Ishikawa (cell line): ENCODE measurements around the gene CDIP1.

Experiments
- CEBPB ChIP-seq: IDR thresholded peaks from 2 replicates; pipeline ENCODE4 v1.6.1; 2012
- CREB1 ChIP-seq: IDR thresholded peaks from 2 replicates; pipeline ENCODE4 v1.6.1; 2012; ENCODE audit warnings: low read depth
- EGR1 ChIP-seq: IDR thresholded peaks from 2 replicates; pipeline ENCODE4 v1.6.1; 2012
- NFIC ChIP-seq: IDR thresholded peaks from 2 replicates; pipeline ENCODE4 v1.6.1; 2012
- RAD21 ChIP-seq: IDR thresholded peaks from 2 replicates; pipeline ENCODE4 v1.6.1; 2012; ENCODE audit warnings: low read depth
- TAF1 ChIP-seq: IDR thresholded peaks from 2 replicates; pipeline ENCODE4 v1.6.1; 2012; ENCODE audit warnings: low read depth, mild to moderate bottlenecking
- TCF12 ChIP-seq: IDR thresholded peaks from 2 replicates; pipeline ENCODE4 v1.6.1; 2012; ENCODE audit warnings: low read depth
- TEAD4 ChIP-seq: IDR thresholded peaks from 2 replicates; pipeline ENCODE4 v1.6.1; 2012
- YY1 ChIP-seq: IDR thresholded peaks from 2 replicates; pipeline ENCODE4 v1.6.1; 2012; ENCODE audit warnings: low read depth
- ZBTB7A ChIP-seq: IDR thresholded peaks from 2 replicates; pipeline ENCODE4 v1.6.1; 2012; ENCODE audit warnings: low read depth
- TF ChIP-seq, protein P1 (sequence below): IDR thresholded peaks from 2 replicates; pipeline ENCODE4 v1.6.1; 2012
- TF ChIP-seq, protein P2 (sequence below): IDR thresholded peaks from 2 replicates; pipeline ENCODE4 v1.6.1; 2012; ENCODE audit warnings: low read depth, mild to moderate bottlenecking
- TF ChIP-seq, protein P3 (sequence below): IDR thresholded peaks from 2 replicates; pipeline ENCODE4 v1.6.1; 2012

DNA sequence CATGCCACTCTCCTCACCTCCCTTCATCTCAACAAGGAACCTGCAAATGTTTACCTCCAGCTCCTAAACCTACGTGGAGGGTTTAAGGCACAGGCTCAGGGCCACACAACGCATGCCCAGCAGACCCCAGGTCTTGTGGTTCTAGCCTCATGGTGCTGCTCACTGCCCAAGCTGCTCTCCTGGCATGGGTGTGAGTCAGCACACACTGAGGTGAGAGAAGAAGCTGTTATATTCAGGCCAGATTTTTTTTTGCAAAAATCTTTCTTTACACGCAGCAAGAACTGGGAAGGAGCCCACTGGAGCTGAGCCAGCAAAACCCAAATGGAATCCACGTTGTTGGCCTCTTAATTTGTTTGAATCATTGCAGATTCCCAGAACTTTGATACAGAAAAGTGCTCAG is 12.0 kb upstream of the CDIP1 start:
- TF ChIP-seq, protein P1, sequence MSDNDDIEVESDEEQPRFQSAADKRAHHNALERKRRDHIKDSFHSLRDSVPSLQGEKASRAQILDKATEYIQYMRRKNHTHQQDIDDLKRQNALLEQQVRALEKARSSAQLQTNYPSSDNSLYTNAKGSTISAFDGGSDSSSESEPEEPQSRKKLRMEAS = no peak
- TF ChIP-seq NFIC = no peak
- TF ChIP-seq YY1 = no peak
- TF ChIP-seq RAD21 = no peak
- TF ChIP-seq EGR1 = no peak
- TF ChIP-seq CREB1 = no peak
- no peak for TF ChIP-seq CEBPB
- TF ChIP-seq TEAD4 = no peak
- no peak for TF ChIP-seq ZBTB7A
- TF ChIP-seq, protein P2, sequence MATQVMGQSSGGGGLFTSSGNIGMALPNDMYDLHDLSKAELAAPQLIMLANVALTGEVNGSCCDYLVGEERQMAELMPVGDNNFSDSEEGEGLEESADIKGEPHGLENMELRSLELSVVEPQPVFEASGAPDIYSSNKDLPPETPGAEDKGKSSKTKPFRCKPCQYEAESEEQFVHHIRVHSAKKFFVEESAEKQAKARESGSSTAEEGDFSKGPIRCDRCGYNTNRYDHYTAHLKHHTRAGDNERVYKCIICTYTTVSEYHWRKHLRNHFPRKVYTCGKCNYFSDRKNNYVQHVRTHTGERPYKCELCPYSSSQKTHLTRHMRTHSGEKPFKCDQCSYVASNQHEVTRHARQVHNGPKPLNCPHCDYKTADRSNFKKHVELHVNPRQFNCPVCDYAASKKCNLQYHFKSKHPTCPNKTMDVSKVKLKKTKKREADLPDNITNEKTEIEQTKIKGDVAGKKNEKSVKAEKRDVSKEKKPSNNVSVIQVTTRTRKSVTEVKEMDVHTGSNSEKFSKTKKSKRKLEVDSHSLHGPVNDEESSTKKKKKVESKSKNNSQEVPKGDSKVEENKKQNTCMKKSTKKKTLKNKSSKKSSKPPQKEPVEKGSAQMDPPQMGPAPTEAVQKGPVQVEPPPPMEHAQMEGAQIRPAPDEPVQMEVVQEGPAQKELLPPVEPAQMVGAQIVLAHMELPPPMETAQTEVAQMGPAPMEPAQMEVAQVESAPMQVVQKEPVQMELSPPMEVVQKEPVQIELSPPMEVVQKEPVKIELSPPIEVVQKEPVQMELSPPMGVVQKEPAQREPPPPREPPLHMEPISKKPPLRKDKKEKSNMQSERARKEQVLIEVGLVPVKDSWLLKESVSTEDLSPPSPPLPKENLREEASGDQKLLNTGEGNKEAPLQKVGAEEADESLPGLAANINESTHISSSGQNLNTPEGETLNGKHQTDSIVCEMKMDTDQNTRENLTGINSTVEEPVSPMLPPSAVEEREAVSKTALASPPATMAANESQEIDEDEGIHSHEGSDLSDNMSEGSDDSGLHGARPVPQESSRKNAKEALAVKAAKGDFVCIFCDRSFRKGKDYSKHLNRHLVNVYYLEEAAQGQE = no peak
- TF ChIP-seq, protein P3, sequence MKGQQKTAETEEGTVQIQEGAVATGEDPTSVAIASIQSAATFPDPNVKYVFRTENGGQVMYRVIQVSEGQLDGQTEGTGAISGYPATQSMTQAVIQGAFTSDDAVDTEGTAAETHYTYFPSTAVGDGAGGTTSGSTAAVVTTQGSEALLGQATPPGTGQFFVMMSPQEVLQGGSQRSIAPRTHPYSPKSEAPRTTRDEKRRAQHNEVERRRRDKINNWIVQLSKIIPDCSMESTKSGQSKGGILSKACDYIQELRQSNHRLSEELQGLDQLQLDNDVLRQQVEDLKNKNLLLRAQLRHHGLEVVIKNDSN = no peak
- TF ChIP-seq TCF12 = no peak
- TF ChIP-seq TAF1 = no peak
